ENCODE measurements around the gene AHNAK2.

DNA sequence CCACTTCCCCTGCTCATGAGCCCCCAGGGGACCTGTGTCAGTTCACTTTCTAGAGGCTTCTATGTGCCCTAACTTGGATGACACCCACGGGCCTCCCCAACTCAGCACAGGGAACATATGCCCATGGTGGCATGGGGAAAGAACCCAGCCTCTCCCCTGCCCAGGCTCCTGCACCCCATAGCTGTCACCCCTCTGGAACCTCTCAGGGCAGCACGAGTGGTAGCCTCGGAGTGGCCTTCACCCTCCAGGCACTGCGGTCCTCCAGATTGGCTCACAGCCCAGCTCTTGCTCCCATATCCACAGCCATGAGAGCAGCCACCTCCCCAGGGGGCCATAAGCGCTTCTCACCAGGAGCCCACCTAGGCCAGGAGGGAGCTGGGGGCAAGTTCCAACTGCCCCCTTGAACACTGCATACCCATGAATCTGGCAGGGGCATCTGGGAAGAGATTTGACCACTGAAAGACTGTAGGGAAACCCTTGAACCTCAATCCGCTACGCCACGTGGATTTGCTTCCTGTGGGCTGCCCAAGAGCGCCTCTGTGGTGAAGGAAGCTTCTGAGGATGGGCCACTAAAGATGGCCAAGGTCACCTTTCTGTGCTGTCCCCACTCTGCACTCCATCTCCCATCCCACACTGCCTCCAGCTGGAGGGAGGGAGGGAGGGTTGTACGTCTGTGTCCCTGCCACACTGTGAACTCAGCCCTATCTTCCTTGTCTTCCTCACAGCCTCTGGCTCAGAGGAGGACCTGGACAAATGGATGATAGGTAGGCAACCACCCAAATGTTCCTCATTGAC, 41.6 kb downstream of the AHNAK2 start:
- TF ChIP-seq TCF7L2 (IDR thresholded peaks at IDR 0.05; ENCODE audit: borderline replicate concordance, extremely low read depth, insufficient read depth, insufficient read length) (no peak), POLR2A (IDR thresholded peaks at IDR 0.05; ENCODE audit: borderline replicate concordance, extremely low read depth, insufficient read depth, insufficient read length) (no peak), CEBPB (IDR thresholded peaks at IDR 0.05; ENCODE audit: low read depth) (no peak), ELF1 (IDR thresholded peaks at IDR 0.05; ENCODE audit: borderline replicate concordance, low read depth) (no peak), EZH2 (IDR thresholded peaks at IDR 0.05) (no peak), RAD21 (IDR thresholded peaks at IDR 0.05; ENCODE audit: low read depth) (no peak), SRF (IDR thresholded peaks at IDR 0.05; ENCODE audit: low read depth) (no peak), REST (IDR thresholded peaks at IDR 0.05; ENCODE audit: low read depth) (no peak), YY1 (IDR thresholded peaks at IDR 0.05; ENCODE audit: extremely low read depth, insufficient replicate concordance, low read depth, low read length) (no peak), SP1 (IDR thresholded peaks at IDR 0.05; ENCODE audit: low read depth) (no peak), ZNF274 (IDR thresholded peaks at IDR 0.05; ENCODE audit: low read depth, low read length) (no peak)
- TF ChIP-seq, protein P1, sequence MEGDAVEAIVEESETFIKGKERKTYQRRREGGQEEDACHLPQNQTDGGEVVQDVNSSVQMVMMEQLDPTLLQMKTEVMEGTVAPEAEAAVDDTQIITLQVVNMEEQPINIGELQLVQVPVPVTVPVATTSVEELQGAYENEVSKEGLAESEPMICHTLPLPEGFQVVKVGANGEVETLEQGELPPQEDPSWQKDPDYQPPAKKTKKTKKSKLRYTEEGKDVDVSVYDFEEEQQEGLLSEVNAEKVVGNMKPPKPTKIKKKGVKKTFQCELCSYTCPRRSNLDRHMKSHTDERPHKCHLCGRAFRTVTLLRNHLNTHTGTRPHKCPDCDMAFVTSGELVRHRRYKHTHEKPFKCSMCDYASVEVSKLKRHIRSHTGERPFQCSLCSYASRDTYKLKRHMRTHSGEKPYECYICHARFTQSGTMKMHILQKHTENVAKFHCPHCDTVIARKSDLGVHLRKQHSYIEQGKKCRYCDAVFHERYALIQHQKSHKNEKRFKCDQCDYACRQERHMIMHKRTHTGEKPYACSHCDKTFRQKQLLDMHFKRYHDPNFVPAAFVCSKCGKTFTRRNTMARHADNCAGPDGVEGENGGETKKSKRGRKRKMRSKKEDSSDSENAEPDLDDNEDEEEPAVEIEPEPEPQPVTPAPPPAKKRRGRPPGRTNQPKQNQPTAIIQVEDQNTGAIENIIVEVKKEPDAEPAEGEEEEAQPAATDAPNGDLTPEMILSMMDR (IDR thresholded peaks at IDR 0.05 in 2 of 3, conservative IDR thresholded peaks at IDR 0.05 in 1 of 3; ENCODE audit: borderline replicate concordance in 1 of 3, insufficient read depth in 1 of 3, low read depth in 2 of 3, low read length in 2 of 3): no peak
- TF ChIP-seq, protein P2, sequence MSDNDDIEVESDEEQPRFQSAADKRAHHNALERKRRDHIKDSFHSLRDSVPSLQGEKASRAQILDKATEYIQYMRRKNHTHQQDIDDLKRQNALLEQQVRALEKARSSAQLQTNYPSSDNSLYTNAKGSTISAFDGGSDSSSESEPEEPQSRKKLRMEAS (IDR thresholded peaks at IDR 0.05): no peak

Data from HCT116 (cell line).